Activated CD8-positive, alpha-beta memory T cell treated with anti-CD3 and anti-CD28 coated beads, Interleukin-2, amount 10 ng/mL, durations not matched to agents 7 days and 5 days (primary cell): ENCODE results near the gene SORCS1. TPM values are rescaled to one million over a fixed set of nuclear protein-coding genes. Genes with fewer than 3 reads are reported as not detected.

Experiments used
- ATAC-seq: fragments of 150-1000 bp; cut with Tn5 transposase; one replicate; pipeline ENCODE4 v1.10.0; 2021; ENCODE audit warnings: moderate library complexity
- CTCF ChIA-PET: fragments of 350-600 bp; sonication (Branson Sonifier 250); formaldehyde crosslinking; loops from one replicate; lab custom pipeline; 2021; ENCODE audit warnings: antibody characterized with exemption; lab: Charles Lee
- DNase-seq: peaks from one replicate; pipeline ENCODE4 v3.0.0-alpha.2; 2020
- H3K27ac Mint-ChIP-seq: one replicate; pipeline ENCODE4 v1.8.0; 2021; ENCODE audit warnings: mild to moderate bottlenecking, mixed read lengths
- H3K27me3 Mint-ChIP-seq: one replicate; pipeline ENCODE4 v1.8.0; 2021; ENCODE audit warnings: mixed read lengths
- H3K36me3 Mint-ChIP-seq: one replicate; pipeline ENCODE4 v1.8.0; 2021; ENCODE audit warnings: mild to moderate bottlenecking, mixed read lengths
- H3K4me1 Mint-ChIP-seq: one replicate; pipeline ENCODE4 v1.8.0; 2021; ENCODE audit warnings: mixed read lengths
- H3K4me3 Mint-ChIP-seq: one replicate; pipeline ENCODE4 v1.8.0; 2021; ENCODE audit warnings: mild to moderate bottlenecking, moderate library complexity, mixed read lengths
- H3K9me3 Mint-ChIP-seq: one replicate; pipeline ENCODE4 v1.8.0; 2022; ENCODE audit warnings: low read depth, mixed read lengths
- total RNA-seq, 2 experiments: library from RNA; stranded (reverse); gene quantifications; one replicate each; pipeline ENCODE4 v1.2.3, GENCODE V29; 2021

The SORCS1 gene
- total RNA-seq, 2 experiments from 2014 or later, result not detected

GRCh38 chr10:106567629-106568028, 596.9 kb downstream of the SORCS1 start:
- H3K9me3 Mint-ChIP-seq, result peaks cover 1% of the 10 kb centered on the region
- no peaks in the 10 kb centered on the region for H3K36me3 Mint-ChIP-seq
- ATAC-seq (no peak), DNase-seq (no peak)
- CTCF ChIA-PET, result no interaction called here
- H3K27me3 Mint-ChIP-seq, result no peaks in the 10 kb centered on the region
- H3K4me3 Mint-ChIP-seq, result no peak overlapping the region
- H3K4me1 Mint-ChIP-seq, result no peaks in the 10 kb centered on the region
- no peak overlapping the region for H3K27ac Mint-ChIP-seq

GRCh38 chr10:106566873-106567272, 597.6 kb downstream of the SORCS1 start:
- ATAC-seq (no peak), DNase-seq (no peak)
- no peaks in the 10 kb centered on the region for H3K27me3 Mint-ChIP-seq
- H3K4me3 Mint-ChIP-seq, result no peak overlapping the region
- no peak overlapping the region for H3K27ac Mint-ChIP-seq
- H3K9me3 Mint-ChIP-seq, result peaks cover 1% of the 10 kb centered on the region
- H3K4me1 Mint-ChIP-seq, result no peaks in the 10 kb centered on the region
- CTCF ChIA-PET, result no interaction called here
- H3K36me3 Mint-ChIP-seq, result no peaks in the 10 kb centered on the region

- Mint-ChIP-seq H3K36me3 (no peaks in the 10 kb centered on the region), H3K27ac (no peak overlapping the region), H3K27me3 (no peaks in the 10 kb centered on the region), H3K4me3 (no peak overlapping the region), H3K4me1 (no peaks in the 10 kb centered on the region), H3K9me3 (peaks cover 1% of the 10 kb centered on the region)
- CTCF ChIA-PET, result no interaction called here
- DNase-seq, result no peak
- ATAC-seq, result no peak
Observed at GRCh38 chr10:106565546-106565945, 599.0 kb downstream of the SORCS1 start.

GRCh38 chr10:106563384-106563783, 601.1 kb downstream of the SORCS1 start:
- no peaks in the 10 kb centered on the region for H3K36me3 Mint-ChIP-seq
- no peaks in the 10 kb centered on the region for H3K4me1 Mint-ChIP-seq
- CTCF ChIA-PET, result no interaction called here
- H3K27ac Mint-ChIP-seq, result no peak overlapping the region
- no peaks in the 10 kb centered on the region for H3K27me3 Mint-ChIP-seq
- H3K4me3 Mint-ChIP-seq, result no peak overlapping the region
- peaks cover 1% of the 10 kb centered on the region for H3K9me3 Mint-ChIP-seq
- no peak for ATAC-seq
- no peak for DNase-seq

GRCh38 chr10:106560925-106561640, 603.4 kb downstream of the SORCS1 start:
- H3K4me1 Mint-ChIP-seq, result no peaks in the 10 kb centered on the region

GRCh38 chr10:106559442-106559841, 605.1 kb downstream of the SORCS1 start:
- H3K4me3 Mint-ChIP-seq, result no peak overlapping the region
- ATAC-seq (no peak), DNase-seq (no peak)
- CTCF ChIA-PET, result no interaction called here
- H3K4me1 Mint-ChIP-seq, result no peaks in the 10 kb centered on the region
- no peaks in the 10 kb centered on the region for H3K36me3 Mint-ChIP-seq
- no peak overlapping the region for H3K27ac Mint-ChIP-seq
- H3K9me3 Mint-ChIP-seq, result peaks cover 1% of the 10 kb centered on the region
- H3K27me3 Mint-ChIP-seq, result no peaks in the 10 kb centered on the region

More at GRCh38 chr10:106560925-106561640, 603.4 kb downstream of the SORCS1 start:
- Mint-ChIP-seq H3K27ac (no peak overlapping the region), H3K36me3 (no peaks in the 10 kb centered on the region), H3K27me3 (no peaks in the 10 kb centered on the region), H3K4me3 (no peak overlapping the region), H3K9me3 (peaks cover 1% of the 10 kb centered on the region)
- CTCF ChIA-PET, result no interaction called here
- DNase-seq (no peak), ATAC-seq (no peak)

- Mint-ChIP-seq H3K27ac (no peak overlapping the region), H3K9me3 (no peaks in the 10 kb centered on the region), H3K36me3 (no peaks in the 10 kb centered on the region), H3K27me3 (no peaks in the 10 kb centered on the region), H3K4me1 (no peaks in the 10 kb centered on the region), H3K4me3 (no peak overlapping the region)
- no peak for DNase-seq
- CTCF ChIA-PET, result no interaction called here
- ATAC-seq, result no peak
Observed at GRCh38 chr10:106557951-106558733, 606.4 kb downstream of the SORCS1 start.

GRCh38 chr10:106557053-106557452, 607.5 kb downstream of the SORCS1 start:
- Mint-ChIP-seq H3K27me3 (no peaks in the 10 kb centered on the region), H3K4me3 (no peak overlapping the region), H3K4me1 (no peaks in the 10 kb centered on the region), H3K27ac (no peak overlapping the region), H3K36me3 (no peaks in the 10 kb centered on the region), H3K9me3 (no peaks in the 10 kb centered on the region)
- DNase-seq (no peak), ATAC-seq (no peak)
- CTCF ChIA-PET, result no interaction called here

GRCh38 chr10:106555599-106555998, 608.9 kb downstream of the SORCS1 start:
- CTCF ChIA-PET, result no interaction called here
- no peak for DNase-seq
- Mint-ChIP-seq H3K4me1 (no peaks in the 10 kb centered on the region), H3K27ac (no peak overlapping the region), H3K36me3 (no peaks in the 10 kb centered on the region), H3K27me3 (no peaks in the 10 kb centered on the region), H3K4me3 (no peak overlapping the region), H3K9me3 (no peaks in the 10 kb centered on the region)
- no peak for ATAC-seq

GRCh38 chr10:106551501-106552062, 612.9 kb downstream of the SORCS1 start:
- Mint-ChIP-seq H3K27me3 (no peaks in the 10 kb centered on the region), H3K4me3 (no peak overlapping the region), H3K36me3 (no peaks in the 10 kb centered on the region), H3K9me3 (peaks cover 3% of the 10 kb centered on the region), H3K4me1 (no peaks in the 10 kb centered on the region), H3K27ac (no peak overlapping the region)
- ATAC-seq (no peak), DNase-seq (no peak)
- CTCF ChIA-PET, result no interaction called here

GRCh38 chr10:106548832-106549231, 615.7 kb downstream of the SORCS1 start:
- ATAC-seq, result no peak
- H3K4me3 Mint-ChIP-seq, result no peak overlapping the region
- no peaks in the 10 kb centered on the region for H3K4me1 Mint-ChIP-seq
- H3K27me3 Mint-ChIP-seq, result no peaks in the 10 kb centered on the region
- H3K36me3 Mint-ChIP-seq, result no peaks in the 10 kb centered on the region
- no peak for DNase-seq
- no peak overlapping the region for H3K27ac Mint-ChIP-seq
- peaks cover 3% of the 10 kb centered on the region for H3K9me3 Mint-ChIP-seq
- CTCF ChIA-PET, result no interaction called here

GRCh38 chr10:106547047-106547635, 617.4 kb downstream of the SORCS1 start:
- Mint-ChIP-seq H3K9me3 (peaks cover 6% of the 10 kb centered on the region), H3K27me3 (no peaks in the 10 kb centered on the region), H3K4me1 (no peaks in the 10 kb centered on the region), H3K36me3 (no peaks in the 10 kb centered on the region), H3K4me3 (no peak overlapping the region), H3K27ac (no peak overlapping the region)
- CTCF ChIA-PET, result no interaction called here
- no peak for ATAC-seq
- no peak for DNase-seq

GRCh38 chr10:106542461-106542860, 622.0 kb downstream of the SORCS1 start:
- Mint-ChIP-seq H3K4me3 (no peak overlapping the region), H3K36me3 (no peaks in the 10 kb centered on the region), H3K4me1 (no peaks in the 10 kb centered on the region), H3K27me3 (no peaks in the 10 kb centered on the region), H3K27ac (no peak overlapping the region), H3K9me3 (peaks cover 8% of the 10 kb centered on the region)
- CTCF ChIA-PET, result no interaction called here
- ATAC-seq (no peak), DNase-seq (no peak)
